ENCODE results near the gene REM1.
"Not testable (repeated sequence)": the region's sequence is repeated elsewhere in the genome, so short reads cannot be mapped to it uniquely, and the experiment has no call there.

REM1 gene, protein sequence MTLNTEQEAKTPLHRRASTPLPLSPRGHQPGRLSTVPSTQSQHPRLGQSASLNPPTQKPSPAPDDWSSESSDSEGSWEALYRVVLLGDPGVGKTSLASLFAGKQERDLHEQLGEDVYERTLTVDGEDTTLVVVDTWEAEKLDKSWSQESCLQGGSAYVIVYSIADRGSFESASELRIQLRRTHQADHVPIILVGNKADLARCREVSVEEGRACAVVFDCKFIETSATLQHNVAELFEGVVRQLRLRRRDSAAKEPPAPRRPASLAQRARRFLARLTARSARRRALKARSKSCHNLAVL

DNA sequence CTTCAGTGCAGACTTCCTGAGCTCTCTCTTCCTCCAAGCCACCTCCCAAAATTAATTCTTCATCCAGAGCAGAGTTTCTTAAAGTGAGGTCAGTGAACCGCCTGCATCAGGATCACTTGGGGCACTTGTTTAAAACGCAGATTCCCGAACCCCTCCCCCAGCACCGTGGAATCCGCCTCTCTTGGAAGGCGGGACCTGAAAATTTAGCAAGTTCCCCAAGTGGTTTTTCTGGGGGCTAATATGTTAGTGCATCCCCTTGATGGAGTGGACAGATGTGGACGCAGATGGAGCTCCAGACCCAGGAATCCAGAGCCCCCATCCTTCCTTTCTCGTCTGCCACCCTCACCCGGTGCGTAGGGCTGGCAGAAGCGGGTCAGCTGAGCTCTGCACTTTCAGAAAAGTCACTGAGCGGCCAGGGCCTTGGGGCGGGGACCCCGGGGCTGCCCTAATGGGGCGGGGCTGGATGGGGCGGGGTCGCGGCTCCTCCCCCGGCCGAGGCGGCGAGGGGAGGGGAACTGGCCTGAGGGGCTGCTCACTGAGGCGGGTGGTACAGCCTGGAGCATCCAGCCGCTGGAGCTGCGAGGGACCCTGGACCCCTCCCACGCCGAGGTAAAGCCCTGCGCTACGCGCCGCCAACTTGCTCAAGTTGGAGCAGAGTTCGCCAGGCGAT is at the start of gene REM1, which contains the start of gene DEFB124:
Gene REM1, plus strand, starts transcription at position 531 of the 670 bp plus-strand sequence. CDS start 1,158 bp downstream, outside the sequence.
Gene DEFB124, minus strand, starts transcription at position 370 of the 670 bp plus-strand sequence. CDS start 2,114 bp downstream, outside the sequence.
- in situ Hi-C loops (cut with HindIII; ENCODE audit: low sequenced_read_pairs) = no loop called here

DNA sequence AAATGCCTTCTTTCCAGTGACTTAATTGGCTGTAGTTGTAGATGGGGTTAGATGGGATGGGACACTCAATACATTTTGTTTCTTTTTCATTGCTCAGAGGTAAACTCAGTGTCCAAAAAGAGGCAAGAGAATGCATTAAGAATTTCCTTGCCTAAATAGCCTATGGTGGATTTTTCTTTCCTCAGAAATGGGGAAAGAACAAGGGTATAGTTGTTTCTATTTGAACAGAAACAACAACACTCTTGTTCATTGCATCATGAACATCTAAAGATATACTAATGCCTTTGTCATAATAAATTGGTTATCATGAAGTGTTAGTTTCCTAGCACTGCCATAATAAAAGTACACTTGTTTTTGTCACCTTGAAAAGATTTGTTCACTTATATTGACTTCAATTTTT is 49.3 kb upstream of the REM1 start:
- in situ Hi-C loops (cut with HindIII; ENCODE audit: low sequenced_read_pairs) = no loop called here

DNA sequence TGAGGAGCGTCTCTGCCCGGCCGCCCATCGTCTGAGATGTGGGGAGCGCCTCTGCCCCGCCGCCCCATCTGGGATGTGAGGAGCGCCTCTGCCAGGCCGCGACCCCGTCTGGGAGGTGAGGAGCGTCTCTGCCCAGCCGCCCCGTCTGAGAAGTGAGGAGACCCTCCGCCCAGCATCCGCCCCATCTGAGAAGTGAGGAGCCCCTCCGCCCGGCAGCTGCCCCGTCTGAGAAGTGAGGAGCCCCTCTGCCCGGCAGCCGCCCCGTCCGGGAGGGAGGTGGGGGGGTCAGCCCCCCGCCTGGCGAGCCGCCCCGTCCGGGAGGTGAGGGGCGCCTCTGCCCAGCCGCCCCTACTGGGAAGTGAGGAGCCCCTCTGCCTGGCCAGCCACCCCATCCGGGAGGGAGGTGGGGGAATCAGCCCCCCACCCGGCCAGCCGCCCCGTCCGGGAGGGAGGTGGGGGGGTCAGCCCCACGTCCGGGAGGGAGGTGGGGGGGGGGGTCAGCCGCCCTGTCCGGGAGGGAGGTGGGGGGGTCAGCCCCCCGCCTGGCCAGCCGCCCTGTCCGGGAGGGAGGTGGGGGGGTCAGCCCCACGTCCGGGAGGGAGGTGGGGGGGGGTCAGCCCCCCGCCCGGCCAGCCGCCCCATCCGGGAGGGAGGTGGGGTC is 48.1 kb upstream of the REM1 start:
- in situ Hi-C loops (cut with HindIII; ENCODE audit: low sequenced_read_pairs) = not testable (repeated sequence)

DNA sequence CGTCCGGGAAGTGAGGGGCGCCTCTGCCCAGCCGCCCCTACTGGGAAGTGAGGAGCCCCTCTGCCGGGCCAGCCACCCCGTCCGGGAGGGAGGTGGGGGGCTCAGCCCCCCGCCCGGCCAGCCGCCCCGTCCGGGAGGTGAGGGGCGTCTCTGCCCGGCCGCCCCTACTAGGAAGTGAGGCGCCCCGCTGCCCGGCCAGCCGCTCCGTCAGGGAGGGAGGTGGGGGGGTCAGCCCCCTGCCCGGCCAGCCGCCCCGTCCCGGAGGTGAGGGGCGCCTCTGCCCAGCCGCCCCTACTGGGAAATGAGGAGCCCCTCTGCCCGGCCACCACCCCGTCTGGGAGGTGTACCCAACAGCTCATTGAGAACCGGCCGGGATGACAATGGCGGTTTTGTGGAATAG is 47.5 kb upstream of the REM1 start:
- in situ Hi-C loops (cut with HindIII; ENCODE audit: low sequenced_read_pairs) = not testable (repeated sequence)

DNA sequence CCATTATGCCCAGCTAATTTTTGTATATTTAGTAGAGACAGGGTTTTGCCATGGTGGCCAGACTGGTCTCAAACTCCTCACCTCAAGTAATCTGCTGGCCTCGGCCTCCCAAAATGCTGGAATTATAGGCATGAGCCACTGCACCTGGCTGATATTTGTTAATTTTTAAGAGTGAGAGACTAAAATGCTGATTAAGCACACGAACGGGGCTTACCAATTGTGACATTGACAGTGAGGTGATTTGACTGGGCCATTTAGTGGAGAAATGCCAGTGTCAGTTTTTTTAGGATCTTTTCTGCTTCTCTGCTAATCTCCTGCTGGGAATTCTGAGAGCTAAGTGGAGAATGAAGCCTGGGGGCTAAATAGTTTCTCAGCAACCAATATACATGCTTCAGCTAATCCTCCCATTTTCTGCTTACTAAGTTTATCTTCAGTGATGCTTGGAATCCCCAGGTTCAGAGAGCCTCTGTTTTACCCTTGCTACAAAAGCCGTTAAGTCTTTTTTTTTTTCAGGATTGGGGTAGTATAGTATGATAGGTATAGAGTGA is 44.4 kb upstream of the REM1 start:
- in situ Hi-C loops (cut with HindIII; ENCODE audit: low sequenced_read_pairs) = no loop called here

DNA sequence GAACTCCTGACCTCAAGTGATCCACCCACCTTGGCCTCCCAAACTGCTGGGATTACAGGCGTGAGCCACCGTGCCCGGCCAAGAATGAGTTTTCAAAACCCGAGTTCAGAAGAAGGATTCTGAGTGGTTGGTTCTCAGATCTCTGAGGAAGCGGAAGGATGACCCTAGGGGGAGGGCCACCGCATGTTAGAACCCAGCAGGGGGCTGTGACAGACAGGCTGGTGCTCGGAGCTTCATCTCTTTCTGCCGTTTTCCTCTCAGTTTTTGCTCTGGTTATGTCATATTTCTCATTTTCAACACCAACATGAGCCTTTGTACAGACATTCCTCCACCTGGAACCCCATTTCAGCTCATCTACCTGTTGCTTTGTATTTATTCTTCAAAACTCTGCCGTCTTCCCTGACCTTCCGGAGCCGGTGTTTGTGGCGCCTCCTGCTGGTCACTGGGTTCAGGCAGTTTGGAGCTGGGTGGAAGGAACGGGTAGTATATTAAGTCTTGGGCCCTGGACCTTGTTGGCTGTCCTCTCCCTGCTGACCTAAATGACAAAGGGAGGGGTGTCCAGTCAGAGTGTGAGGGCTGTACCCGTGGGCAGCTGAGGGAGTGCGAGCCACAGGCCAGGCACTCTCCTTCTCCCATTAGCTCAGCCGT is 35.0 kb upstream of the REM1 start, which contains the start of gene DEFB123:
Gene DEFB123, plus strand, starts transcription at position 621 of the 648 bp plus-strand sequence. CDS start 67 bp downstream, outside the sequence.
- in situ Hi-C loops (cut with HindIII; ENCODE audit: low sequenced_read_pairs) = no loop called here

DNA sequence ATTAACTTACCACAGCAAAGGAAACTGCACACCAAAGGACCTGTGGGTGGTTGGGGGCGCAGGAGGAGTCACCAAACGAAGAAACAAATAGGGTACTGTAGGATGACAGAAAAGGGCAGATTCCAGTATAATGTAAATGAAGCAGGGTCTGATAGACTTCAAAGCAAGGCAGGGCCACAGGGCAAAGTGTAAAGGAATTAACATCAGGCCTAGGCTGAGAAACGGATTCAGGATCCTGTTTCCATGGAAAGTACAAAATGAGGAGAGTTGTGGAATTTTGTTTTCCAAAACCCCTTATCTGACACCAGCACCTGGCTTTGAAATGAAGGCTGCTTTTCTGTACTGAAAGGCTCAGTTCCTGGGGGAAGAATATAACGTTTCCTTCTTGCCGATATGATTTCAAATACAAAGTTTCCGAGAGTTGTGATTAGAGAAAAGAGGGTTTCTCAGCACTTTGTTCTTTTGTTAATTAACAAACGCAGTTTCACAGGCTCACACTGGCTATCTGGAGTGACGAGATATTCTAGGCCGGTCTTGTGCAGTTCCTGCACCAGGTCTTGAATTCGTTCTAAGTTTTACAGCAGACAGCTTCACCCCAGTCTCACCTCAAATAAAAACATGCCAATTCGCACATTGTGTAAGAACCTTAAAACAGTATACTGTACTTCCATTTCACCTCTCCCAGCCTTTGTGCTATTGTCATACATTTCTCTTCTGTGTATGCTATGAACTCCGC is 28.8 kb upstream of the REM1 start:
- in situ Hi-C loops (cut with HindIII; ENCODE audit: low sequenced_read_pairs) = no loop called here

DNA sequence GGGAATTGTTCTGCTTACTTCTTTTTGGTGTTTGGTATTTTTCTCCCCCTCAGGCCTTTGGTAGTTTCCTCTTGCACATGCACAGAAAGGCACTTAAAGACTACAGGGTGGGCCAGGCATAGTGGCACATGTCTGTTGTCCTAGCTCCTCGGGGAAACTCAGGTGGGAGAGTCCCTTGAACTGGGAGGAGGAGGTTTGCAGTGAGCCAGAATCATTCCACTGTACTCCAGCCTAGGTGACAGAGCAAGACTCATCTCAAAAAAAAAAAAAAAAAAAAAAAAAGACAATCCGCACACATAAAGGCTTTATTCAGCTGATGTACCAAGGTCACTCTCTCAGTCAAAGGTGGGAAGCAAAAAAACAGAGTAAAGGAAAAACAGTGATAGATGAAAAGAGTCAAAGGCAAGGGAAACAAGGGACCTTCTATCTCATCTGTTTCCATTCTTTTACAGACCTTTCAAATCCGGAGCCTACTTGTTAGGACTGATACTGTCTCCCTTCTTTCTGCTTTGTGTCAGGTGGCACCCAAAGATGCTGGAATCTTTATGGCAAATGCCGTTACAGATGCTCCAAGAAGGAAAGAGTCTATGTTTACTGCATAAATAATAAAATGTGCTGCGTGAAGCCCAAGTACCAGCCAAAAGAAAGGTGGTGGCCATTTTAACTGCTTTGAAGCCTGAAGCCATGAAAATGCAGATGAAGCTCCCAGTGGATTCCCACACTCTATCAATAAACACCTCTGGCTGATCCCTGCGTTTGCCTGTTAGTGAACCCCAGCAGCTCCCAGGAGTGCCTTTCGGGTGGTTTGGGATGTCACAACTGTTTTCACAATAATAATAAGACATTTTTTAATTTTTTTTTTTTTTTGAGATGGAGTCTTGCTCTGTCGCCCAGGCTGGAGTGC is 25.3 kb upstream of the REM1 start:
- in situ Hi-C loops (cut with HindIII; ENCODE audit: low sequenced_read_pairs) = no loop called here

DNA sequence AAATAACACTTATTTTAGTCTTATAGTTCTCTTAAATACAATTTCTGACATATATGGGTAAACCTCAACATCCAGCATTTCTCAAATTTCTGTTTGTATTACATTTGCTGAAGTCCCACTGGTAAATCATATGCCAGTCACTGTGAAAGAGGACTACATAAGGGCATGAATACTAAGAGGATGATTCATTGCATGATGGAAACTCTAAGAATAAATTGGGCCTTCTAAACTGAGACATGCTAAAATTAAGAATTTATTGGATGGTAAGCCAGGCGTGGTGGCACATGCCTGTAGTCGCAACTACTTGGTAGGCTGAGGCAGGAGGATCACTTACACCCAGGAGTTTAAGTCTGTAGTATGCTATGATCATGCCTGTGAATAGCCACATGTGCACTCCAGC is 22.5 kb upstream of the REM1 start:
- in situ Hi-C loops (cut with HindIII; ENCODE audit: low sequenced_read_pairs) = no loop called here

DNA sequence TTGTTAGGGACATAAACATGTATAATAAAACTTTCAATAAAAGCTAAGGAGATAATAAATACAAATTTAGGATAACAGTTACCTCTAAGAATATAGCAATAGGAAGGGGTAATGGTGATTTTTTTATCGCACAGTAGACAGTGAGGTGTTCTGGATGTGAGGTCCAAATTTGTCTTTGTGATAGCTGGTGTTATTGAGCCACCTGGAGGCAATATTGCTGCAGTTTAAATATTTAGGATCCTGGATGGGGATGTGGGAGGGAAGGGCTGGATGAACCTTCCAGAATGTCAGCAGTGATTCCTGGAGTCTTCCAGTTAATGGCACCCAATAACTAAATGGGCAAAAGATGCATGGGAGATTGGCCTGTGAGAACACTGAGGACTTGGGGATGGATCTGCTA is 20.7 kb upstream of the REM1 start:
- in situ Hi-C loops (cut with HindIII; ENCODE audit: low sequenced_read_pairs) = no loop called here

DNA sequence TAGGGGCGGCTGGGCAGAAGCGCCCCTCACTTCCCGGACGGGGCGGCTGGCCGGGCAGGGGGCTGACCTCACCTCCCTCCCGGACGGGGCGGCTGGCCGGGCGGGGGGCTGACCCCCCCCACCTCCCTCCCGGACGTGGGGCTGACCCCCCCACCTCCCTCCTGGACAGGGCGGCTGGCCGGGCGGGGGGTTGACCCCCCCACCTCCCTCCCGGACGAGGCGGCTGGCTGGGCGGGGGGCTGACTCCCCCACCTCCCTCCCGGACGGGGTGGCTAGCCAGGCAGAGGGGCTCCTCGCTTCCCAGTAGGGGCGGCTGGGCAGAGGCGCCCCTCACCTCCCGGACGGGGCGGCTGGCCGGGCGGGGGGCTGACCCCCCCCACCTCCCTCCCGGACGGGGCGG is 4.1 kb upstream of the REM1 start:
- in situ Hi-C loops (cut with HindIII; ENCODE audit: low sequenced_read_pairs) = not testable (repeated sequence)

DNA sequence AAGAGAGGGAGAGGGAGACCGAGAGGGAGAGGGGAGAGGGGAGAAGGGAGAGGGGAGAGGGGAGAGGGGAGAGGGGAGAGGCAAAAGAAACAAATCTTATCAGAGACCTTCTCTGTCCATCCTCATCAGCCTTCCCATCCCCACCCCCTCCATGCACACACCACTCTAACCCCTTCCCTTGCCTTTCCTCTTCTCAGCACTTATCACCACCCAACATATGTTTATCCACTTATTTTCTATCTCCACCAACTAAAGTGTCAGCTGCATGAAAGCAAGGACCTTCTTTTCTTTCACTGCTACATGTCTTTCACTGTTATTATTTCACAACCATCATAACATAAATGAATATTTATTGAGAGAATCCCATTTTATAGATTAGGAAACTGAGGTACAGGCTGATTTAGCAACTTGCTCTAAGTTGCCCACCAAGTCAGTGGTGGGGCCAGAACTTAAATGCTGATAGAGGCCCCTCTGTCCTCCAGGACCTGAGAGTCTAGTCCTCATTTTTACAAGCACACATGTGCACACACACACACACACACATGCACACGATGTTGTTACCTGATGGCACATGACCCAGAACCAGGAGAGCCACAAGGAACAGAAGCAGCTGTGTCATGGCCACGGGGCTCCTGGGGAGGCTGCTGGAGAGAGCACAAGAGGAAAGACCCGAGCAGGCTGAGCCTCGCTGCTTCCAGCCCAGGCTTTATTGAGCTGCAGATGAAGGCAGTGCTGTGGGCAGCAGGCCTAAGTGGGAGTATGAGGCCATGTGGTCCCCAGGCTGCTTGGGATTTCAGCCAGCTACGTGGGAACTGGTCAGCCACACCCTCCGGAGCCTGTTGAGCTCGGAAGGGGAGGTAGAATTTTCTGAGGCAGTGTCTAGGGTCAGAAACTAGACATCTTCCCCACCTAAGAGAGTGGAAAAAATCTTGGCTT is 2.4 kb upstream of the REM1 start:
- in situ Hi-C loops (cut with HindIII; ENCODE audit: low sequenced_read_pairs) = no loop called here

DNA sequence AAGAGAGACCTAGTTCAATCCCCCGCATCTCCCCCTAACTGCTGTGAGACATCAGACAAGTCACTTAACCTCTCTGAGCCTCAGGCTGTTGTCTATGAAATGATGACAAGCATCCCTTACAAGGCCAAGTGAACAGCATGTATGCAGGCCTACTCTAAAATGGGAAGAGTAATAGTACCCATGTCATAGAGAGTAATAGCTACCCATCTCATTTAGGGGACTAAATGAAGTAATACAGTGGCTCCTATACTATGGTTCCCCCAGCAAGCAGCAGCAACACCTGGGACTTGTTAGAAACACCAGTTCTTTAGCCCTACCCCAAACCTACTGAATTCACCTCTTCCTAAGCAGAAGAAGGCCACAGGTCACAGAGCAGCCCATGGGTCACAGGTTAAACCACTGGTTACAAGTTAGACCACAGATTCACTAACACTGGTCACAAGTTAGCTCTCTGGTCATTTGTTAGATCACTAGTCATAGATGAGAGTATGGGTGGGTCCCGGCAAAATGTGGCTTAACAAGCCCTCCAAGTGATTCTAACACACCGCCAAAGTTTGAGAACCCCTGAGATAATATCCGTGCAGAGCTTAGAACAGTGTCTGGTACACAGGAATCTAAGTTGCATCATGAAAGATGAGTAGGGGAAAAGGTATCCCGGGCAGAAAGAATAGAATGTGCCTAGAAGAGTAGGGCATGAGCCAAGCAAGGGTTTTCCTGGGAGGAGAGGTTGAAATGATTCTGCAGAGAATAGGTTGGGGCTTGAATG is 1.6 kb upstream of the REM1 start:
- in situ Hi-C loops (cut with HindIII; ENCODE audit: low sequenced_read_pairs) = no loop called here

DNA sequence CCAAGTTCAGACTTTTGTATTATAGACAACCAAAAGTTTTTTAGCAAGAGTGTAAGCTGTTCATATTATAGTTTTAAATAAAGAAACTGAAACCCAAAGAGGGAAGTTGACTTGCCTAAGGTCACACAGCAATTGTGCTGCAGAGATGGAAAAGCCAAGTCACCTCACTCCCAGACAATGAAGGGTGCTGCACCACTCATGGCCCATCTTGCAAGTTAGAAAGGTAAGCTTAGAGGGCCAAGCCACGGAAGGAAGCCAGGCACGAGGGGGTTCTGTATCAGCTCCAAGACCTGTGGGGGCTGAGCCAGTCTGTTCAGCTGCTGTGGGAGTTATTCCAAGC is 1.0 kb upstream of the REM1 start:
- in situ Hi-C loops (cut with HindIII; ENCODE audit: low sequenced_read_pairs) = no loop called here

DNA sequence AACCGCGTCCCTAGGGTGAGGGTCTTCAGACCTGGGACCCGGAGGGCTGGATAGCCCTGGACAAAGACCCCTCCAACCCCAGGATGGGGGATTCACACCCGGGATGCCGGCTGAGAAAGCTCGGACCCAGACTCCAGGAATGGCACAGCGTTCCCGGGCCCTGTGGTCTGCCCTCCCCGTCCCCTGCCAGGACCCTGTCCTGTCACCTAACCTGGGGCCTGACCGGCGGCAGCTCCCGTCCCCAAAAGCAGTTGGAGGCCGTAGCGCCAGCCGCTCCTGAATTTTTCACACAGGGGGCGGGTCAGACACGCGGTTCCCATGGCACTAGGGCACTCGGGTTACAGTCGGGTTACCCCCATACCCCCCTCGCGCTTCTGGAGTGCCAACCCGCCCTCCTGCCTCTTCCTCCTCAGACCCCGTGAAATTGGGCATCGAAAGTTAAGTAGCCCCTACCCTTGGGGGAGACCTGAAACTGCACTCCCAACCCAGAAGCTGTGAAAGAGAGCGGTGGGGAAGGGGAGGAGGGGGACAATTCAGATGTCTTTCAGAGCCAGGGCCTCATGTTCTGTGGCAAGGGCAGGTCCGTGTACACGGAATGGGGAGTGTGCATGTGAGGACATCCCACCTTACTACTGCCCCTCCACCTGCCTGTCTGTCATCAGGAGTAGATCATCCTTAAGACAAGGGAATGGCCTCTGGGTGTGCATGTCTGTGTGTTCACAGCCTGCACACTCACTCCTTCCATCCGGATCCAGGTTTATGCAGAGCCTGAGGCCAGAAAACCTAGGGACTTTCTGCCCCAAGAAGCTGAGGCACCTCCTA is 595 bp downstream of the REM1 start:
- in situ Hi-C loops (cut with HindIII; ENCODE audit: low sequenced_read_pairs) = no loop called here

DNA sequence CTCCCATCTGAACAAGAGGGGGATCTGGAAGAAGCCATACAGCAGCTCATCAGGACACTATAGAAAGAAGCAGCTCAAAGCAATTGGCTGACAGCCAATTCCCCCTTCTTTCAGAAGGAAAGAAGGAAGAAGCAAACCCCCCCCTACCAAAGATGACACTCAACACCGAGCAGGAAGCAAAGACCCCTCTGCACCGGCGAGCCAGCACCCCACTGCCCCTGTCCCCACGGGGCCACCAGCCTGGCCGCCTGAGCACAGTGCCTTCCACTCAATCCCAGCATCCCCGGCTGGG is 1.2 kb downstream of the REM1 start:
- in situ Hi-C loops (cut with HindIII; ENCODE audit: low sequenced_read_pairs) = no loop called here

DNA sequence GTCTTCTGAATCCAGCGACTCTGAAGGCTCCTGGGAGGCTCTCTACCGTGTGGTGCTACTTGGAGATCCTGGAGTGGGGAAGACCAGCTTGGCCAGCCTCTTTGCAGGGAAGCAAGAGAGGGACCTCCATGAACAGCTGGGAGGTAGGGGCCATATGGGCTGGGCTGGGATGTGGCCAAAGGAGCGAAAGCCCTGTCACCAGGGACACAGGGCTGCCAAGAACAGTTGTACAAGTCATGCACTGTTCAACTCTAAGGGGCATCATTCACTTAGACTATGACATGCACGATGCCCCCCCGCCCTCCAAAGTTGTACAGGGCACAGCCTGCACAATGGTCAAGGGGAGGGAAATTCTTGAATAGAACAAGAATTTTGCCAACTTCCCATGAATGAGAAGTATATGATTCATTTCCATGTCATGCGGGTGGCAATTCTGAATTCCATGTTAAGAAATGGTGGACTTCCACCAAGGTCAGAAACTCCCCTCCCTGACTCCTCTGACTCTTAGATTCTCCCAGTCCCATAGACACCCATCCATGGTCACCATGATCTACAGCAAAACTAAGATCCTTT is 1.6 kb downstream of the REM1 start:
- in situ Hi-C loops (cut with HindIII; ENCODE audit: low sequenced_read_pairs) = no loop called here
